Left colon (tissue), 2 donors: ENCODE measurements around the gene MAN2A2. TPM values are rescaled to one million over a fixed set of nuclear protein-coding genes. Genes with fewer than 3 reads are reported as not detected.
"Not testable (repeated sequence)": the region's sequence is repeated elsewhere in the genome, so short reads cannot be mapped to it uniquely, and the experiment has no call there.

Experiments used
- ATAC-seq: fragments of 200-7000 bp; cut with Tn5 transposase; one replicate; pipeline ENCODE4 v1.9.1; 2020; ENCODE audit warnings: mild to moderate bottlenecking, moderate library complexity
- DNase-seq, 2 donors: peaks; one replicate each; pipeline ENCODE4 v3.0.0-alpha.2; 2020
- intact Hi-C, 2 donors: fragments of 100-400 bp; cut with DNase I in 1 of 2; cut with micrococcal nuclease in 1 of 2; formaldehyde crosslinking; loops; one replicate each; pipeline versions ENCODE4 v1.11.2 to v1.14.0; 2022; cut with DNase I, micrococcal nuclease
- total RNA-seq, 2 donors: library from RNA; stranded (reverse); fragmentation: NEBNext Ultra II Directional; extraction: Animal tissue kit (Norgen Biotek cat#: 25700); gene quantifications; one replicate each; pipeline ENCODE4 v1.2.1, GENCODE V29; 2021
- donor health status: DM: no; HTN: no; CAD: no.
- donor health status: DM: yes; HTN: yes; CAD: no.

The MAN2A2 gene
- total RNA-seq, 2 donors from 2014 or later = 48.4 to 63.7 TPM

- DNase-seq = no peak
- intact Hi-C loops = no loop called here
- no peak for ATAC-seq
Measured at GRCh38 chr15:90910441-90911301, 7.6 kb downstream of the MAN2A2 start.

- intact Hi-C loops = no loop called here
- no peak for DNase-seq
- ATAC-seq = no peak
Measured at GRCh38 chr15:90911302-90911623, 8.2 kb downstream of the MAN2A2 start.

- intact Hi-C loops = no loop called here
- no peak for ATAC-seq
- DNase-seq = no peak
Measured at GRCh38 chr15:90911906-90912769, 9.0 kb downstream of the MAN2A2 start.

- intact Hi-C loops = no loop called here
- no peak for DNase-seq
Measured at GRCh38 chr15:90912770-90913075, 9.6 kb downstream of the MAN2A2 start.

GRCh38 chr15:90913398-90913944 lies 10.4 kb downstream of the MAN2A2 start:
- intact Hi-C loops = no loop called here
- ATAC-seq (no peak), DNase-seq (no peak)

More at GRCh38 chr15:90912770-90913075, 9.6 kb downstream of the MAN2A2 start:
- no peak for ATAC-seq

- ATAC-seq (no peak), DNase-seq (no peak)
- intact Hi-C loops = no loop called here
Measured at GRCh38 chr15:90914305-90915080, 11.4 kb downstream of the MAN2A2 start.

- ATAC-seq = no peak
- no peak for DNase-seq
- intact Hi-C loops = no loop called here
Measured at GRCh38 chr15:90915216-90915807, 12.2 kb downstream of the MAN2A2 start.

- DNase-seq (peak; percentile 34 to 56), ATAC-seq (no peak)
- intact Hi-C loops = no loop called here
Measured at GRCh38 chr15:90915808-90916440, 12.8 kb downstream of the MAN2A2 start.

GRCh38 chr15:90916461-90916860 lies 13.4 kb downstream of the MAN2A2 start:
- intact Hi-C loops = no loop called here
- DNase-seq (no peak), ATAC-seq (no peak)

GRCh38 chr15:90917569-90917968 lies 14.5 kb downstream of the MAN2A2 start:
- DNase-seq = no peak
- intact Hi-C loops = no loop called here

GRCh38 chr15:90918034-90918788 lies 15.1 kb downstream of the MAN2A2 start:
- ATAC-seq (no peak), DNase-seq (no peak)
- intact Hi-C loops = no loop called here

More at GRCh38 chr15:90917569-90917968, 14.5 kb downstream of the MAN2A2 start:
- no peak for ATAC-seq

GRCh38 chr15:90918835-90919234 lies 15.7 kb downstream of the MAN2A2 start:
- ATAC-seq = no peak
- intact Hi-C loops = no loop called here

GRCh38 chr15:90921887-90922286 lies 18.8 kb downstream of the MAN2A2 start:
- no peak for DNase-seq
- no peak for ATAC-seq
- intact Hi-C loops = no loop called here

More at GRCh38 chr15:90918835-90919234, 15.7 kb downstream of the MAN2A2 start:
- no peak for DNase-seq

GRCh38 chr15:90922712-90923322 lies 19.7 kb downstream of the MAN2A2 start:
- intact Hi-C loops, DNase-seq: not testable (repeated sequence)
- ATAC-seq = peak; percentile 14

- DNase-seq = no peak
- ATAC-seq = no peak
- intact Hi-C loops = no loop called here
Measured at GRCh38 chr15:90924375-90924774, 21.3 kb downstream of the MAN2A2 start.

- DNase-seq, ATAC-seq, intact Hi-C loops: not testable (repeated sequence)
Measured at GRCh38 chr15:90926766-90927165, 23.7 kb downstream of the MAN2A2 start.

- ATAC-seq, DNase-seq, intact Hi-C loops: not testable (repeated sequence)
Measured at GRCh38 chr15:90928106-90928505, 25.0 kb downstream of the MAN2A2 start.
